OCI-LY3 (cell line): ENCODE results near the gene AUTS2.

ENCODE experiments used
- EZH2phosphoT487 ChIP-seq: fragments of 200-600 bp; shearing (Covaris generic); IDR thresholded peaks from 2 replicates; pipeline ENCODE4 v1.6.1; 2018; ENCODE audit warnings: antibody characterized with exemption, mixed run types, low read depth
- TF ChIP-seq, protein P1 (sequence below): fragments of 200-600, 300-600 bp; sonication (generic); IDR thresholded peaks from 2 replicates; pipeline ENCODE4 v1.5.1; 2014; ENCODE audit warnings: antibody characterized with exemption, low read length, low read depth

DNA sequence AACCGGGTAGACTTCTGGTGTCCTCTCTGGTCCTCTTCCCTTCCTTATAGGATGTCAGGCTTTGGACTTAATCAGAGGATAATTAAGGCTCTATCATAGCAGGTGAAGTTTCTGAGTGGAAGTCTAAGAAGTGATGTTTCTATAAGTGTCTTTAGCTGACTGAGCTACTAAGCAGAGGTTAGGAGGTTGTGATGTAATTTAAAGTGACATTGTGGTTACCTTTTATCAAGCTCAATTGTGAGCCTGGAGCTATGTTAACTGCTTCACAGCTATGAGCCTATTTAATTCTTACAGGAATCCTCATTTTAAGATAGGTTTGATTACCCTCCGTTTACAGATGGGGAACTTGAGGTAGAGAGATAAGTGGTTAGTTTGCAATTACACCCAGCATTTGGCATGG is 365.1 kb downstream of the AUTS2 start:
- TF ChIP-seq, protein P1, sequence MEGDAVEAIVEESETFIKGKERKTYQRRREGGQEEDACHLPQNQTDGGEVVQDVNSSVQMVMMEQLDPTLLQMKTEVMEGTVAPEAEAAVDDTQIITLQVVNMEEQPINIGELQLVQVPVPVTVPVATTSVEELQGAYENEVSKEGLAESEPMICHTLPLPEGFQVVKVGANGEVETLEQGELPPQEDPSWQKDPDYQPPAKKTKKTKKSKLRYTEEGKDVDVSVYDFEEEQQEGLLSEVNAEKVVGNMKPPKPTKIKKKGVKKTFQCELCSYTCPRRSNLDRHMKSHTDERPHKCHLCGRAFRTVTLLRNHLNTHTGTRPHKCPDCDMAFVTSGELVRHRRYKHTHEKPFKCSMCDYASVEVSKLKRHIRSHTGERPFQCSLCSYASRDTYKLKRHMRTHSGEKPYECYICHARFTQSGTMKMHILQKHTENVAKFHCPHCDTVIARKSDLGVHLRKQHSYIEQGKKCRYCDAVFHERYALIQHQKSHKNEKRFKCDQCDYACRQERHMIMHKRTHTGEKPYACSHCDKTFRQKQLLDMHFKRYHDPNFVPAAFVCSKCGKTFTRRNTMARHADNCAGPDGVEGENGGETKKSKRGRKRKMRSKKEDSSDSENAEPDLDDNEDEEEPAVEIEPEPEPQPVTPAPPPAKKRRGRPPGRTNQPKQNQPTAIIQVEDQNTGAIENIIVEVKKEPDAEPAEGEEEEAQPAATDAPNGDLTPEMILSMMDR, result no peak
- no peak for TF ChIP-seq EZH2phosphoT487
